Esophagus mucosa (tissue), 1 donor: Measurements from ENCODE around the gene SIAH3. TPM values are rescaled to one million over a fixed set of nuclear protein-coding genes. Genes with fewer than 3 reads are reported as not detected.
A peak's percentile ranks its signal among the peaks of the same experiment; 100 is the strongest.

Source experiments
- ATAC-seq: fragments of 200-7000 bp; cut with Tn5 transposase; one replicate; pipeline ENCODE4 v1.9.1; 2020
- total RNA-seq: library from RNA; stranded (reverse); gene quantifications from one replicate; pipeline ENCODE4 v1.2.4, GENCODE V29; 2023
- donor health status: DM: yes; HTN: yes; CAD: no.

SIAH3 gene
- total RNA-seq, 1 donor from 2014 or later, result 0.04 TPM

DNA sequence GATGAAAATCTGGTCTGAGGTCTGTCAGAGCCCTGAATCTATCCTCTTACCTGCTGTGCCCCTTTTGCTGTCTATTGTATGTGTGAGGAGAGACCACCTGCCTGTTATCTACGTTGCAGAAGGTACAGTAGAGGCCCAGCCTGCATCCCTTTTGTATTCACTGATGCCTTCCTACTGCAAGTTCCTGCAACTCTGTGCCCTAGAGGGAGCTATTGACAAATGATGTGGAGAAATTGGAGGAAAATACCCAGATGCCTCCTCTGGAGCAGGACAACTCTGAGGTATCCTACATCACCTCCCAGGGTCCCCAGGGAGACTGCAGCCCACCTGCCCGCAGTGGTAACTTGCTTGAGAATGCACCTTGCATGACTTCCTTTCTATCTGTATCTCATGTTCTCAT lies 33.7 kb downstream of the SIAH3 start:
- ATAC-seq, result no peak

DNA sequence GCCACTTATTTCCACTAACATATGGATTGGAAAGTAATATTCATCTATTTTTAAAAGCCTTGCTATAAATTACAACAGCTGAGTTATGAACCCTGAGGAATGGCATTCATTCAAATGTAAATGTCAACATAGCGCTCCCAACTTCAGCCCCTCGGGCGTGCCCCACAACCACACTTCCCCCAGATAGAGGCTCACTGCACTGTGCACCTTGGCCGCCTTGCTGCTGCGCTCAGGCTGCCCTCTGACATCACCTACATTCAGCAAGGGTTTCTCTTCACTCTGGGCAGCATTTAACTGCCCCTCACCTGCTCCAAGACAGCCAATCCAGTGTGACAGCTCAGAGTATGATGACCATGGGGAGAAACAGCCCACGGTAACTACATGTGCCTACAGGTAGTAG lies 35.1 kb downstream of the SIAH3 start:
- no peak for ATAC-seq

DNA sequence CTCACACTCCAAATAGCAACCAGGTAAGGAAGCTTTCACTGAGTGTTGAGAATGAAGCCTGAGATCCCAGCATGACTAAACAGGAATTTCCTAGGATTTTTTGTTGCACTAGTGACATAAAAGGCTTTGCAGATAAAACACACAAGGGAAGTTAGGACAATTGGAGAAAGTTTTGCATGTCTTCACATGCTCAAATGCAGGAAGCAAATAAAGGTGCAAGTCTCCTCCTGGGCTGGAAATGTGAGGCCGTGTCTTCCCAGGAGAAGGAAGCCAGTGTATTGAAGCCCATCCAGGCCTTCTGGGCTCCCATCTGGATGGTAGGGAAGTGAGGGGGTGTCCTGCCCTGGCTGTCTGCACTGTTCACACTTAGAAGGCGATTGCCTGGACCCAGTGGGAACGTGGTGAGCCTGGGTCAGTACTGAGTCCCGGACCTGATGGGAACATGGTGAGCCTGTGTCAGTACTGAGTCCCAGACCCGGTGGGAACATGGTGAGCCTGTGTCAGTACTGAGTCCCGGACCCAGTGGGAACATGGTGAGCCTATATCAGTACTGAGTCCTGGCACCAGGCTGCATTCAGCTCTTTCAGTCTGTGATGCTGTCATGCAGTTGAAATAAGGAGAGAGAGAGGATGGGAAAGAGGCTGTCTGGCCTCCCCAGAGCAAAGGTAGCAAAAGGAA lies 38.7 kb downstream of the SIAH3 start:
- ATAC-seq, result no peak

DNA sequence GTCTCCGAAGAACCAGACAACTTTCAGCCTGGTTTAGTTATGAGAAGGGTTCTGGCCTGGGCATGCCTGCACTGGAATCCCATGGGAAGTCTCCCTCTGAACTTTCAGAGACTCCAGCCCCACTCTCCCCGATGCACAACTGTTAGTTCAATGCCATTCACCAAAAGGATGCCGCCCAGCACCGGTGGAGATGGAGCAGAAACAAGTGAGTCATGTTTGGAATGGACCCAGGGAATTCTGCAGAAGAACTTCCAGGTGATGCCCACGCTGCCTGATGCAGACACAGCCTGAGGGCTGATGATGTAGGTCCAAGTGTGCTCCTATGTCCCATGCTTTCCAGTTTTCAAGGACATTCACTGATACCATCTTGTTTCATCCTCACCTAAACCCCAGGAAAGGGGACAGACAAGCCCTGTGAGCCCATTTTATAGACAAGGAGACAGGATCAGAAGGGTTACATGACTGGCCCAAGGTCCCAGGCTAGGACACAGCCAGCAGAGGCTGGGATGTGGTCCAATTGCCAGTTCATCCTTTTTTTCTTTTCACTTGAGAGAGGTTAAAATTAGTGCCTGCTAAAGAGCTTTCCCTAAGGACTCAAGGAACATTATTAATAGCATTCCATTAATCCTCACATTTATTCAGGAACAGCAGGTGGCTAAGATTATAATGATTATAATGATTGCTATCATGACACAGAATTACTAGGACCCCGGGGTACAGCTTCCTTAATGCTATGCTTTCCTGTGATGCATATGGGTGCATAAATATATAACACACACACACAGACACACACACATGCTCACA lies 39.5 kb downstream of the SIAH3 start:
- ATAC-seq, result no peak

DNA sequence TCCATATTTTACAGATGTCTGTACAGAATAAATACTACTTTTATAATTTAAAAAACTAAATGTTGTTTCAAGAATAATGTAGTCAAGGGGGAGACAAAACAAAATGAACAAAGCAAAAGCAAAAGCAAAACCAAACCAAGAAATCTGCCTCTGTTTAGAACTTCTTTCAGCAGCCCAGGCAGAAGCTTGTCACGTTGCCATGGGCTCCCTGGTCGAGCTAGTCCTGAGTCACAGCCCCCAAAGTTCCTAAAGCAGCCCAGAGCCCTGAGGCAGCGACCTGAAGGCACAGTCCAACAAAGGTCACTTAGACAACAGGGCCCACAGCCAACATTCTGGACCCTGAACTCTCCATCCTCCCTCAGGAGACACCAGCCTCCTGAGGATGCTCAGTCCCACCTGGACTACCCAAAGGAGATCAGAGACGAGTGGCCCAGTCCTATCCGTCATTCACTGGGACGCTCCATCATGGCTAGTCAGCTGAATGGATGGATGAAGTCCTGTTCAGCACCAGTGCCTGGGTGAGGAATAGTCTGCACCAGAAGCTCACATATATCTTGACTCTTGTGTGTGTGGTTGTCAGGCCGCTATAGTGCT lies 41.7 kb downstream of the SIAH3 start:
- no peak for ATAC-seq

DNA sequence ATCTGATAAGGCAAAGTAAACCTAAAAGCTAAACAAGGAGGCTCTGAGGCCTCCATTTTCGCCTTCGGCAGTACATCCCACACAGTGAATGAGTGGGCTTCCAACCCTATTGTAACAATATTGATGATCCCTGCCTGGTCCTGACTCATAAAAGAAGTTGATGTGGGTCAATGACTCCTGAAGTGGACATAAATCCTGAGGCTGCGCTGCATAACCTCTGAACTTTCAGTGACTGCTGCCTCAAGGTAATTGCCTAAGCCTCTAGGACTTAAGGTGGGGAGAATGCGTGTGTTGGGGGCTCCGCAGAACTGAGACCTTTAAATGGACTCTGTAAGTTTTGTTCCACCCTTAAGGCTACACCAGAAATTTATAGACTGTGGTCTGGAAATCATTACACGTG lies 42.6 kb downstream of the SIAH3 start:
- no peak for ATAC-seq

DNA sequence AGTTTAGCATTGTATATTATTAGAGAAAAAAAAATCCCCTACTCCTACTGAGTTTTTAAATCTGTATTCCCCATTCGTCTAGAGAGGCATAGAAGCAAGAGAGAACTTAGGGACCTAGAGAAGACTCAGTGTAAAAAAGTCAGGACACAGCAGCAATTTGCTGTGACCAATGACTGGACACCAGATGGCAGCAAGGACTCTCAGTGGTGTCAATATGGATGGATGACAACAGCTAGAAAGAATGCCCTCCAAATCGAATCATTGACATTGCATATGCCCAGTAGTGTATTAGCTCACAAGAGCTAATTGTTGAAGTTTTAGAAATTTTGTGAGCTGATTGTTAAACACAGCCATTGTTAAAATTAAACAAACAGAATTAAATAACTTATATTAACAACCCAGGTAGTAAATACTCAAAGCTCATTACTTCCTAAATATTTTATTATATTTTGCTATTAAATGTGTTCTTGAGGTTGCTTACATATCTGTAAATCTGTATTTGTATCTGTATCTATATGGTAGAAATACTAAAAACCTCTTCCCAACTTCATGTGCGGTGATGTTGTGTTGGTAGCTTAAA lies 43.9 kb downstream of the SIAH3 start:
- ATAC-seq, result no peak

DNA sequence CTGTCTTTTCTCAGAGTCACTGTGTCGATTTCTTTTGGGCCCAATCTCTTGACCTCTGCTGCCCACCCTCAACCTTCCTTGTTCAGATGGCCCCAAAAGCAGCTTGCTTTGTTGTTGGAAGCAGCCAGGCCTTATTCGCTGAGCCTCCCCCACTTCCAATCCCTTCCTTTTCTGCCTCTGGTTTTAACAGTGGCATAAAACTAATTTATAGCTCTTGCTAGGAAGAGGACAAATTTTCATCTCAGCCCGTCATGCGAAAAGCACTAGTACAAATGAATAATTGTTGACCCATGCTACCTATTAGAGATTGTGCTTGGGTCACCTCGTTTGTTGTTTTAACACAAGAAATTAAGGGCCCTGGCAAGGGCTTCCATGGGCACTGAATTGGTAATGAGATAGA lies 51.1 kb downstream of the SIAH3 start:
- ATAC-seq, result no peak

DNA sequence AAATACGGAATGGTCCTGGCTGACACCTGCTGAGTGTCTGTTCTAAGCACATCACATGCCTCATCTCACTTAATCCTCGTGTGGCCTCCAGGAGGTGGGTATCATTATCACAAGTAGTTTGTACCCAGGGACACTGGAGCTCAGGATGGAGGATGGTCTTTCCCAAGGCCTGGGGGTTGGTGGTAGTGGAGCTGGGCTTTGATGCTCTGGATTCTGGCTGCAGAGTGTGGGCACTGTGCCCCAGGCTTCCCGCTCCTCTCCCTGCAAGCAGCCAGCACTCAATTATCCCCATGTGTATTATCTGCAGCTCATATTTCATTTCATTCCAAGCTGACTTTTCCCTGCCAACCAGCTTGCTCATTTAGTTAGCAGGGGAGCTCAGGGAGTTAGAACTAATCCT lies 52.1 kb downstream of the SIAH3 start:
- ATAC-seq, result no peak

DNA sequence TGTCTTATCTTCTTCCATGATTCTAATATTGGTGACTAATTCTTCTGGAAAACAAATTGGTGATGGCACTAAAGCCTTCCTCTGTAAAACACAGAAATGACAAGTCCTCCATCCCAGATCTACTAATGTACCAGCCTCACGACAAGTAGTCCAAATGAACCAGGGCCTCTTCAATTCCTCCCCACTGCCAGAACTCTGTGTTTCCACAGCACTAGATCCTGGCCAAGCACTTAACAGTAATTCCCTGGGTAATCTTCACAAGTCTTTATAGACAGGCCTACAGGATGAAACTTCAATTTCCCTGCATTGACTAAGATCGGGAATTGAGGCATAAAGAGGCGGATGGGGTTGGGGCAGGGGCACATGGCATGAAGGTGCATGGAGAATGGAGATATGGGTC lies 52.7 kb downstream of the SIAH3 start:
- ATAC-seq, result no peak

DNA sequence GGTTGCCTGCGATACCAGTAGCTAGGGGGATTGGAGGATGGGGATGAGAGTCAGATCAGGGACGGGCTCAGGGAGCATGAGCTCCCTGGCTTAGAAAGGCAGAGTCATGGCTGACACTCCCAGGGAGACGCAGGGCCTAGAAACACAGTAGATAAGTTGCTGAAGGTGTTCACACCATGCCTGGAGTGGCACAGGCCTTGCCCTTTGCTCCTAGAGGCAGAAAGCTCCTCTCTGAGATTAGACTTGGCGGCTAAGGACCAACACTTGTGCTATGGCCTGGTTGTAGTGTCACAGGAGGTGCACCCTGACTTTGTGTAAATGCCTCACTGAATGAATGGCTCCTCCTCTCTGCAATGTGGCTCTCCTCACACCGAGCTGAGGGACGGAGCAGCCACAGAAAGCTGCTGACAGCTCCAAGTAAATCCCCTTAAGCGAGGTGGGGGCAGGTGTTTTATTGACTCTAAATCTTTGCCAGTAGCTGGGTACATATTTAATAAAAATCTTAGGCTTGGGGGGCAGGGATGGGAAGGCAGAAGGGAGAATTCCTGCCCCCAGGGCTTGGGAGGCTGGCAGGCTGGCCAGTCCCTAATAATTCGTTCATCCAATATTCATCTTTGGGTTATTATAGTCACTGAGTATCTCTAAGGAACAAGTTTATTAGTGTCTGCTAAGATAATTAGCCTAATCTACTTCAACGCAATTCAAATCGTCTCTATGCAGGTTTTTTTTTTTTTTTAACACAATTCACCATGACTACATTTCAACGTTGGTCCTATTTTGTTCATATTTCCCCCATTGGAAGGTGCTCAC lies 54.9 kb downstream of the SIAH3 start:
- no peak for ATAC-seq

DNA sequence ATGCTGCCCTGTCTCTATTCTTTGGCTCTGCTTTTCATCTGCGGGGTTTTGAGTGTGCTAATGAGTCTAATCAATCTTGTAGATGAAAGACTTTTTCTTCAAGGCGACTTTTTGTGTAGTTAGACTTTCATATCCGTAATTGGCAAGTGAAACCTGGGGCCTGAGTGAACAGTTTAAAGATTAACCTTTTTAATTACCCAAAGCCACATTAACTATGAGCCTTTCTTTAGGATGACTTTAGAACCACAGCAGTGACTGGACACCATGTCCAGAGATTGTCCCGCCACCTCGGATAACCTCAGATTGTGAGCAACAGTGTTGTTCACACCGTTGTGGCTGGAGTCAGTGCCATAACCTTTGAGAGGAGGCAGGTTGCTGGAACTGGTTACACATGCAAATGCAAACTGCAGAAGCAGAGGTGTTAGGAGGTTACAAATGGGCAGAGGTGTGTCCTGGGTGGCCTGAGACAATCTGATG lies 58.7 kb downstream of the SIAH3 start:
- ATAC-seq, result no peak

DNA sequence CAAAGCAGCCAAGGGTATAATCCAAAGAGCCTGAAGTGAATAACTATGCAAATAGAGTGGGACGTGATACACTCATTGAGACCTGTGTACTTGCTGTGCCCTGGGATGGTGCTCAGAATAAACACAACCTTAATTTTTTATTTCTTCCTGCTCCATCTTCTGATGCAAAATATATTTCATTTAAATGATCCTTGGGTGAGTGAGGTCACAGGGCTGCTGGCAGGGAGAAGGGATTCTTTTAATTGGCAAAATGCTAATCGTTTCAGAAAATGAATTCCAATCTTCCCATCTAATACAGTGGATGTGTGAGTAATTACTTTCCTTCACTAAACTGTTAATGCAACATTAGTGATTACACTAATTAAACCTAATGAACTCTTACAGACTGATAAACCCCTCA lies 63.5 kb downstream of the SIAH3 start:
- ATAC-seq, result no peak

DNA sequence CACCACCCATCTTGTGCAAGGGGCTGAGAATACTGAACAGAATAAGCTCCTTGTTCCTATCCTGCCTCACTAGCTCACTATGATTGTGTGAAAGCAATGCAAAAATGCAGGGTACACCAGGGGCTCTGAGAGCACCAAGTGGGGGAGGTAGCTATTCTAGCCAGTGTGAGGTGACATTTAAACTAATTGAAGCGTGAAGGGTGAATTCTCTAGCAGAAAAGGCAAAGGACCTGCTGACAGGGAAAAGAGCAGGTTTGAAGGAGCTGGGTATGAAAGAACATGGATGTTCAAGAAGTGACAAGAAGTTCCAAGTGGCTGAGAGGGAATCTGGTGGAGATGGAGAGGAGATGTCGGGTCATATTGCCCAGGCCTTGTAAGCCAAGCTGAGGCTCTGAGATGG lies 64.2 kb downstream of the SIAH3 start:
- ATAC-seq, result no peak

DNA sequence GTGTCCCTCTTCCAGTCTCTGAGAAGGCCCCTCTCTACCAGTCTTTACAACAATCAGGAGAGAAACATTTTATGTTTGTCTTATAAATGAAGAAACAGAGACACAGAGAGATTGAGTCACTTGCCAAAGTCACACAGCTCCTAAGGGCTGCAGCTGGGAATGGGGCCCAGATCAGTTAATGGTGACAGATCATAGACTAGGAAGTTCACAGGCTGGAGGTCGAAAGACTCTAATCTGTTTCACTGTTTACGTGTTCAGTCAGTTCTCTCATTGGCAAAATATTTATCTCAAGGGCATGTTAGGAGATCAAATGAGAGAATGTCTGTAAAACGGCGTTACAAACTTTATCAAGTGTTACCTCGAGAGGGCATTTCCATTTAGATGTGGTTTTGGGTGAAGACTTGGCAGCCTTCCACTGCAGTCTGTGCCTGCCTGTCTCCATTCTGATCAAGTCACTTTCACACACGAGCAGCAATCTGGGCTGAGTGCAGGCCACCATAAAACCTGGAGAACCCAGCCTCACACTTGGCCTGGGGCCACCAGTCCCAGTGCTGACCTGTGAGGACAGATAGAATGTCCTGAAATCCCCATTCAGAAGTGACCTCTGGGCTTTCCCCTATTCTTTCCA lies 65.1 kb downstream of the SIAH3 start:
- ATAC-seq, result no peak

DNA sequence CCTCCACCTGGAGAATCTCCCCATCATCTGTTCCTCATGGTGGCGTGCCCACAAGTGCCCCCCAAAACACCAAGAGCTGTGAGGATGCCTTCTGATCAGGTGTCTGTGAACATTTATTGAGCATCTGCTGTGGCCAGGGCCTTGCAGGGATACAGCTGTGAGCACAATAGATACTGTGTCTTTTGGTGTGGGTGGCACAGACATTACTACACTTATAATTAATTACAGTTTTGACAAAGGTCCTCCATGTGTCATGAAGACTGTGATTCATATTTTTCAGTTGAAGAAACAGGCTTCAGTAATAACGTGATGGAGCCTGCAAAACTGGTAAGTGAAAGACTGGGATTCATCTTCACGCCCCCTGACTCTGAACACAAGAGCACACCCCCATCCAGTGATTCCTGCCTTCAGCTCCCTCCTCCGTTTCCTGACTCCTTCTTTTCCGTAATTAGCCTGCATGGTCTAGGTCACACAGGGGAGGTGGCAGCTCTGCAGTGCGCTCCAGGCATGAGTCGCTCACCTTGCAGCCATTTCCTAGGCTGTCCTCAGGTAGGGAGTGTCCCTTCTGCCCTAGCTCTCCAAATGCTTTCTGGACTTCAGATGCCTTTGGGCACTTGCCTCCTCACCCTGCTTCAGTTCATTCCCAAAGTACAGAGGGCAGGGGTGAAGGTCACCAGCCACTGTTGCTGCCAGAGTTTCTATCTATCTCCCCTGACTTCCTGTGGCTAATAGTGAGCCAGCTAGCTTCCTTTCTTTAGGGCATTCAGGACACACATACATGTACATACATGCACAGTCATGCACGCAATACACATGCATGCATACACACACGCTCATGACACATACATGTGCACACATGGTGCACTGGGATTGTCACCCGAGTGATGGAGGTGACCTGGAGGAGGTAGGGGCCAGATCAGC lies 66.5 kb downstream of the SIAH3 start:
- peak; percentile 44 for ATAC-seq

DNA sequence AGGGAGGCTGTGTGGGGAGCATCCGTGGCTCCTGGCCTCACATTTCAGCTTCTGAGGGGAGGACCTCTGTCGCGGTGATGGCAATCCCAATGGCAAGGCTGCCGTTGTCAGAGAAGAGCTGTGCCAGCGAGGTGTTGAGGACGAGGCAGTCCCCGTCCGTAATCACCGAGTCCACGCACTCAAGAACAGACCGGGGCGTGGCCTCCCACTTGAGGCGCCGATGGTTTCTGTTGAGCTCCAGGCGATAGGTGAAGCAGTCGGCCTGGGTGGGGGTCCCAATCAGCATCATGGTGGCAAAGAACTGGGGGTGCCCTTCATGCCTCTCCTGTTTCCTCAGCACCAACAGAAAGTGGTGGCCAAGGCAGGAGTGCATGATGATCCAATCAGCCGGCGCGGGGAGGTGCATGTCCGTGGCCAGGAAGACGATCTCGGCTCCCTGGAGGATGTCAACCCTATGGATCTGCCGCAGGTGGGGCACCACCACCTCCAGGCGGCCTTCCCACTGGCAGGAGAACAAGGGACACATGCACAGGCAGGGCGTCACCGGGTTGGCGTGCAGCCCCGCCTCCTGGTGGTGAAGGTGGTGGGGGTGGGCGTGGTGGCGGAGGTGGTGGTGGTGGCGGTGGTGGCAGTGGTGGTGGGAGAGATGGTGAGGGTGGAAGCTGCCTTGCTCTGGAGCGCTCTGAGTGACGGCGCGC lies 68.1 kb downstream of the SIAH3 start:
- ATAC-seq, result no peak

DNA sequence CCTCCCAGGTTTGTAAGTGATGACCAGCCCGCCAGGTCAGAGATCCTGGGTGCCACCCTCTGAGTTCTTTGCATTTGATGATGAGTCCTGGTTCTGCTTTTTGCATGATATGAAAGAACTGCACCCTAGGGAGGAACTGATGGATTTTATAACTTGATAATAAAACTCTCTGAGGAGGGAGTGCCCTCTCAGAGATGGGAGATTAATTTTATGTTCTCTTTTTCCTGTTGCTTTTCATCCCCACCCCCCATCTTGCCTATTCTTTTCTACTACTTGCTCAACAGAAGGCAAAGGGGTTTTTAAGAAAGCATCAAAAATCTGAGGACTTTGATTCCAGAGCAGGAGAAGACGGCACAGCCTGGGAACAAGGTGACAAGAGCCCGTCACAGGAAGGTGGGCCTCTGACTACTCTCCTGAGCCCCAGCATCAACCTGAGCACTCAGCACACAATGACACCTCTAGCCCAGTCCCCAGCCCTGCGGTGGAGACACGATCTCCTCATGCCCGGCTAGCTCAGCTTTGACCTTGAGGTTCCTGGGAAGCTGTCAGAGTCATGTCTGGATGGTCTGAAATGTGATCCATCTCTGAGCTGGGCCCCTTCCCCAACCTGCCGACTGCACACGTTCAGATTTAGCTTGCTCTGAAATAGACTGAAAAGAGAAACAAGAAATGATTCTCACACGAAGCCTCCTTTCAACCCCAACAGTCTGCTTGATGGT lies 69.1 kb downstream of the SIAH3 start:
- ATAC-seq, result no peak

DNA sequence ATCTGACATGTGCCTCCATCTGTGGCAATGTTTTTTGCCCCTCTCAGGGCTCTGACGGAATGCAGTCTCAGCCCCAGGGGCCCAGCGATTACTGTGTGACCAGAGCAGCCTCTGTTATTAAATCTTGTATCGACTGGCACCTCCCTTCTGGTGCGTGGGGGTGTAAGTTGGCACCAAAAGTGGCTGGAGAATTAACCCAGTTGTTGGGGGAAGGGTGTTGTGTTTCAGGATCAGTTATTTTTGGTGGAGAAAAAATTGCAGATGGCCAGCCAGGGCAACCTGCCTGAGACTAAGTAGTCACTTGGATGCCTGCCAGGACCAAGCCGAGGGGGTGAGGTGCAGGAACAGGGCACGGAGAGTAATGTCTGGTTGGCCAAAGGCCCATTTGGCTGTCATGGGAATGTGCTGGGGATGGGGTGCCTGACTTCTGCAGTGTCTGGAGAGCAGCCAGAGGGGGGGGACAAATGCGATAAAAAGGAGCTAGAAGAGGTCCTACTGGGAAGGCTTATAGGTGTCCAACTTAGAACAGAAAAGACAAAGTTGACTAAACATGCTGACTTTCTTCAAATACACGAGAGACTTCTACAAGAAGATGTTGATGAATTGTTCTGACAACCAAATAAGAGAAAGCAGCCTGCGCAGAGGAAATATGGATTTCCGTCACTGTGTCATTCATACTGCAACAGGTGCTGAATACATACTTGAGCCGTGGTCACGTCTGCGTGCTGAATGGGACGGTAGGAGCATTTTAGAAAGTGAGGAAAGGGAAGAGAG lies 69.8 kb downstream of the SIAH3 start:
- no peak for ATAC-seq
